HG03571 (cell line): ENCODE data around the gene MYOCOS.
"Not testable (repeated sequence)": the region's sequence is repeated elsewhere in the genome, so short reads cannot be mapped to it uniquely, and the experiment has no call there.

Experiments
- ATAC-seq: cut with Tn5 transposase; IDR thresholded peaks from one replicate; pipeline ENCODE4 v1.9.1; 2021; ENCODE audit not compliant: unreplicated experiment

Gene MYOCOS, protein sequence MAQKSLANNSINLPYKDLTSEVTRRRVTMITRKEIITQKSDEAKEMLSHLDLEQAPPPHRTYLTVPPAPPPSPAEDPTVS

DNA sequence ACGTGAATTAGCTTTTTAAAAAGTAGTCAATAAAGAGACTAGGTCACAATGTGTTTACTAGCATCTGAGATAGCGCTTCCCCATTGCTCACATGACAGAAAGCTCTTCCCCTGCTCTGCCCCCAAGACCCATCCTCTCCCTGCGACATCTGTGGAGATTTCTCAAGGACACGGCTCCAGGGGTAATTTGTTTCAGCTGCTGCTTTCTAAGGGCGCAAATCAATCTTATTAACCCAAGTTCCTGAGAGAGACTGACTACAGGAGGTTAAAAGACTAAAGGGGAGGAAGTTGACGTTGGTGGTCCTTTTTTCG, at the start of gene MYOCOS:
MYOCOS (plus strand) TSS at position 92 of the 311 bp plus-strand sequence. CDS start 1,641 bp downstream, outside the sequence.
- no peak for ATAC-seq

DNA sequence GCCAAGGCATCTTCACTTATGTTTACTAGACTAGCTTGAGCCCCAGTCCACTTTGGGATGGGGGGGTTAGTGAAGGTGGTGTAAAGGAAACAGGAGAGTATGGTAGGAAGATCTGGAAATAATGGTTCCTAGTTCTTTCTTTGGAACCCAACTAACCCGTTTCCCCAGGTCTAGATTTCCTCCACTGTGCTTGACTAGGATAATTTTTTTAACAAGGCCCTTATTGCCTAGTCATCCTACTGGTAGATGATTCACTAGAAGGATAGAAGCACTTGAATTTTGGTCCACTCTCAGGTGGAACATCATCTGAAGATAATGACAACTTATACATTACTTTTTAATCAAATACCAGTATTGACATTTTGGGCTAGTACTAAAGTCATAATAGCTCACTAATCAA, 45.9 kb upstream of the MYOCOS start:
- ATAC-seq = no peak

DNA sequence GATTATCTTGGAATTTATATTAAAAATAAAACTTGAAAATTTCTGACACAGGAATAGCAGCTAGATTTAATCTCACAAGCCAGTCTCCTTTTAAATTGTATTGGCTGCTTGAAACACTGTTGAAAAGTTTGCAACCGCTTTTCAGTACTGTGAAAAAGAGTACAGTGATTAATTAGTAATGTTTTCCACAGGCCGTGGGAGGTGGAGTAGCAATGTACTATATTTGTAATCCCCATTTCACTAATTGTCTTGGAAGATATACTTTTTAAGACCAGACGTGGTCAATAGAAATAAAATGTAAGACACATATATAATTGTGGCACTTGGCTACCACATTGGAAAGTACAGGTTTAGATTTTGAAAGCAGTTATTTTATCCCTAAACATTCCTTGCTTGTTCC, 40.8 kb upstream of the MYOCOS start:
- ATAC-seq = no peak

DNA sequence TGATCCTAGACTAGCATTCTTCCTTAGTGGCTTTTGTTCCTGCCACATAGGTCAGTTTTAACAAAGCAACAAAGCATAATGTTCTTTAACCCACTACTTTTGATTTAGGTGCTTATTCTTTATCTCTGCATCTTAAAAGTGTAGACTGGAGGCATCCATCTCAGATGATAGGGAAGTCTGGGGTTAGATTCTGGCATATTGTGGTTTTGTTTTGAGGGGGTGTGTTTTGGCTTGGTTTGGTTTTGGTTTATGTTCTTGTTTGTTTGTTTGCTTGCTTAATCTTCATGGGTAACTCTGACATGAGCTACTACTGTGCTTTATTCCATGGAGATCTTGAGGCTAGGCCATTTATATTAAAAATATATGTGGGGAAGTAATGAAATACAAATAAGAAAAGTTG, 40.3 kb upstream of the MYOCOS start:
- ATAC-seq = no peak

DNA sequence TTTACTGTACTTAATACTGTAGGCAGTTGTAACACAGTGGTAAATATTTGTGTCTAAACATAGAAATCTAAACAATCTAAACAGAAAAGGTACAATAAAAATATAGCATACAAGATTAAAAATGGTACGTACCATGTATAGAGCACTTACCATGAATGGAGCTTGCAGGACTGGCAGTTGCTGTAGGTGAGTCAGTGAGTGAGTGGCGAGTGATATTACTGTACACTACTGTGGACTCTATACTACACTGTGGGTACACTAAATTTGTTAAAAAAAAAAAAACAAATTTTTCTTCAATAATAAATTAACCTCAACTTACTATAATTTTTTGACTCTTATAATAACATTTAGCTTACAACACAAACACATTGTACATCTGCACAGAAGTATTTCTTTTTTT, 39.5 kb upstream of the MYOCOS start:
- no peak for ATAC-seq

DNA sequence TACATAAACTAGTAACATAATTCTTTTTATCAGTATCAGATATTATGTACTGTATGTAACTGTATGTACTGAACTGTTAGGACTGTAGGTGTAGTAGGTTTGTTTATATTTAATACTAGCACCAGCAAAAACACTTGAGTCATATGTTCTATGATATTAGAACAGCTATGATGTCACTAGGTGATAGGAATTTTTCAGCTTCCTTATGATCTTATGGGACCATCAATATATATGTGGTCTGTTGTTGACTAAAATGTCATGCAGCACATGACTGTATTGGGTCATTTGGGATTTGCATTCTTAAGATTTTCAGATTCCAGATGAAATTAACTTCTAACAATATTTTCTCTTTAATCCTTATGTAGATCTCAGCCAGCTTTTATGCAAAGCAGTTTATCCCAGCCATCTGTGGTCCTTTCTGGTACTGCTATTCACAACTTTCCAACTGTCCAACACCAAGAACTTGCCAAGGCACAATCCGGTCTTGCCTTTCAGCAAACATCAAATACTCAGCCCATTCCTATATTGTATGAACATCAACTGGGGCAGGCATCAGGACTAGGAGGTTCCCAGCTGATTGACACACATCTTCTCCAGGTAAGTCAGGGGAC, 38.3 kb upstream of the MYOCOS start:
- ATAC-seq = no peak

DNA sequence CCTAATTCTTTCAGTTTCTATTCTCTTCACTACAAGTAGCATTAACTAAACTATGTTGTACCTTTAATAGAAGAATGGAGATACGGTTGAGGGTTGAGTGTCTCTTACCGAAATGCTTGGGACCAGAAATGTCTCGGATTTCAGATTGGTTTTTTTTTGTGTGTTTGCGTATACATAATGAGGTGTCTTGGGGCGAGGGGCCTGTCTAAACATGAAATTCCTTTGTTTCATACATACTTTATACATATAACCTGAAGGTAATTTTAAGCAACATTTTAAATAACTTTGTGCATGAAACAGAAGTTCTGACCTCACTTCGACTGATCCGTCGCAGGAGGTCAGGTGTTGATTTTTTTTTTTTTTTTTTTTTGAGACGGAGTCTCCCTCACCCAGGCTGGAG, 36.3 kb upstream of the MYOCOS start:
- no peak for ATAC-seq

DNA sequence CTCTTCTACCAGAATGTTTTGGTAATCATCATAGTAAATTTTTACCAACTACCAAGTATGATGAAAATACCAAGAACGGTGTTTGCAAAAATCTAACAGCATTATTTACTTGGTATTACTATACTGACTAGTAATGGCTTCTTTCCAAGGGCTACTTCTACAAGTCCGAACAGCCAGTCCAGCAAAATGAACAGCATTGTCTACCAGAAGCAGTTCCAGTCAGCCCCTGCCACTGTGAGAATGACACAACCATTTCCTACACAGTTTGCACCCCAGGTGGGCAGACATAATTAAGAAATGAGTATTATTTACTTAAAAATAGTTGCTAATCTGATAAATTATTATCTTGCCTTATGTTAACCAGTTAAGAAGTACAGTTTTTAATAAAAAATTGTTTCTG, 33.8 kb upstream of the MYOCOS start:
- ATAC-seq = no peak

DNA sequence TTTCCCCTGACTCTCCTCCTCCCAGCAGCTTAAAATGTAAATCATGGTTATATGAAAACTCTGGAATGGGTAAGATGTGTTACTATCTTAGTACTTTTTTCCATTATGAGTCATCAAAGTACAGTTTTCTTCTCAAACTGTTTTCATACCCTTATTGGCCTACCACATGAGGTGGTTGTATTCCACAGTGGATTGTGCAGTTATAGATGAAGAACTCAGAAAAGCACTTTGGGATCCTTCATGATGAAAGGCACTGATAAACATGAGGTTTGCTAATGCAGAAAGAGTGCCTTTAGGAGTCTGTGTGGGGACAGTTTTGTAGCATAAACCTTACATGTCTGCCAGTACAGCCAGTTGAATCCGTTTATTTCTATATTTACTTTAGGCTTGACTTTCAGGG, 32.0 kb upstream of the MYOCOS start:
- no peak for ATAC-seq

DNA sequence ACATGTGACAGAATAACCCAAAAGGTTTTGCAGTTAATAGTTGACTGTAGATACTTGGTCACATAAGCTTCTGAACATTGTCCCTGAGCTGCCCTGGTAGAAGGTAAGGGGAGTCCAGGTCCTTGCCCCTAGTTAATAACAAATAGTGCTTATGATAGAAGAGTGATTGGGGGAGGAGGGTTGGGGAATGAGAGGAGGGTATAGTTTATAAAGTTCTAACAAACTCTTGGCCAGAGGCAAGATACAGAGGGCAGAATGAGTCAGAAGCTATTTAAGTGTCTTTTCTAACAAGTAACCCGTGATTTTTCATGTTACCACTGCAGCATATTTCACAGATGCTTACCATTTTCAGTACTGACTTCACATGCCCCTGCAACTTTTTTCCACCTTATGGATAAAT, 26.7 kb upstream of the MYOCOS start:
- no peak for ATAC-seq

DNA sequence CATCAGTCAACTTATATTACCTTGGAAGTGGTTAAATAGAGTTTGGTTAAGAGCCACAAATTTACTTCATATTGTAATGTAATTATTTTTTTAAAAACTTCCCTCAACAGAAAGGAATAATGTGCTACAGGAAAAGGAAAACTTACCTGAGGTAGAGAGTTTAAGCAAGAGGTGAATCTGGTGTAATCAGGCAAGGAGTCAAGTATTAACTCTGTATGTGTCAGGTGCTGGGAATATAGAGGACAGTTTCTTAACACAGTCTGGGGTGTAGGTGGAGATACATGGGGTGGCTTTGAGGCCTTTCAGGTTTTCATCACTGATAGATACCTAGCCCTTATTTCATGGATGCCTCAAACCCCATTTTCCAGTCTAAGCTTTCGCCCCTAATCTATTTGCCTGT, 25.9 kb upstream of the MYOCOS start:
- no peak for ATAC-seq

DNA sequence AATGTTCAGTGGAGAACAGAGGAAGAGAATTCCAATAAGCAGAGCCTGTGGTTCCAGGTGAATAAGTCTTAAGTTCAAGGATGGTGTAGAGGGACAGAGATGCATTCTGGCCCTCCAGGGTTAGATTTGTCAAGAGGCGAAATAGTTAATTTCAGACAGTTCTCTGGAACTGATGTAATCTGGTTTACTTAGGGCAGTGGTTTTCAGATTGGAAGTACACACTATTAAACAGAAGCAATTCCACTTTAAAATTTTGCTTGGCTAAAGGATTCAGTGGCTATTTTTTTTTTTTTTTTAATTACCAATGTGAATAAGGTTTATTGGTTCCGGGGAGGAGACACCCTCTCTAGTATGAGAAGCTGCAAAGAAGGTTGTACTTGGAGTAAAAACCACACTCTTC, 25.3 kb upstream of the MYOCOS start:
- ATAC-seq = no peak

DNA sequence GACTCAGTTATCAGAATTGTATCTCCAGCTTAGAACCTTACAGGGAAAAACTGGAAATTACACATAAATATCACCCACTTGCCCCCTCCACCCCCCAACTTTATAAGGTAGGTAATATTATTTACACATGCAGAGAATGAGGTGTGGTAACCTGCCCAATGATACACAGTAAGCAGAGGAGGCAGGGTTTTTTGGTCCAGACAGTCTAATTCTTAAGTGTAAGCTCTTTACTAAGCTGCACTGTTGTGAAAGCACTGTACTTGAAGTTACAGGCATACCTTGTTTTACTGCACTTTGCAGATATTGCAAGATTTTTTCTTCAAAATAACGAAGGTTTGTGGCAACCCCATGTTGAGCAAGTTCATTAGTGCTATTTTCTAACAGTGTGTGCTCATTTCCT, 24.8 kb upstream of the MYOCOS start:
- no peak for ATAC-seq

DNA sequence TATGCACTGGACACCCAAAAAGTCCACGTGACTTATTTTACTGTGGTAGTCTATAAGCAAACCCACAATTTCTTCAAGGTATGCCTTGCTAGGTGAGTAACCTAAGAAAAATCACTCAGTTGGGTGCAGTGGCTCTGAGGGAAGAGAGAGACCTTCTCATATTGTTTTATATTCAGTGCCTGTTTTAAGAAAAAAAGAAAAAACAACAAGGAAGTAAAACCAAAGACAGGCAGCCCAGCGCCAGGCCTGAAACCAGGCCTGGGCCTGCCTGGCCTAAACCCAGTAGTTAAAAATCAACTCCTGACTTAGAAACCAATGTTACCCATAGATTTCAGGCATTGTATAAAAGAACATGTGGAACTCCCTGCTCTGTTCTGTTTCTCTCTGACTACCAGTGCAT, 21.7 kb upstream of the MYOCOS start:
- peak; percentile 65 for ATAC-seq

DNA sequence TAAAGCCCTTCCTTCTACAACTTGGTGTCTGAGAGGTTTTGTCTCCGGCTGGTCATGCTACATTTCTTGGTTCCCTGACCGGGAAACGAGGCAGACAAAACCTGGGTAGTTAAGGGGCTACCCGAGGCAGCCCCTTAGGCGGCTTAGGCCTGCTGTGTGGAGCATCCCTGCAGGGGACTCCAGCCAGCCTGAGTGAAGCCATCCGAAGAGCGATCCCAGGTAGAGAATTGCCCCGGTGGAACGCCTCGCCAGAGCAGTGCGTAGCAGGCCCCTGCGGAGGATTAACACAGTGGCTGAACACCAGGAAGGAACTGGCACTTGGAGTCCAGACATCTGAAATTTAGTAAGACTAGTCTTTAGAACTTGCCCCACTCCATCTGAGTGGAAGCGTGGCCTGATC, 21.2 kb upstream of the MYOCOS start:
- no peak for ATAC-seq

DNA sequence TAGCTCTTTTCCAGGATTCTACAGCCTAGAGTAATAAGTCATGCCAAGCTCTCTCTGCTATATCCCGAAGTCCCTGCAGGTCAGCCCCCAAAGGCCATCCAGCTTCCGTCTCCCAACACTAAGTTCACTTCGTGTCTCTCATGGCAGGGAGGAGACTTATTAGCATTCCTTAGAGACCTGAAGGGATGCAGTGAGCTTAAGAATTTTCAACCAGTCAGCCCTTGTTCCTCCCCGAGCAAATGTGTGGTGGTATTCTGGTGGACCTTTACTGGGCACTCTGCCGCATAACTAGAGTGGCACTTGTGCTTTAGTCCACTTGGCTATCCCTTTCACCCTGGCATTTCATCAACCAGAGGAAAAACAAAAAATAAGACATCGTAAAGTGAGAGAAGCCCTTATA, 19.0 kb upstream of the MYOCOS start:
- ATAC-seq = not testable (repeated sequence)

DNA sequence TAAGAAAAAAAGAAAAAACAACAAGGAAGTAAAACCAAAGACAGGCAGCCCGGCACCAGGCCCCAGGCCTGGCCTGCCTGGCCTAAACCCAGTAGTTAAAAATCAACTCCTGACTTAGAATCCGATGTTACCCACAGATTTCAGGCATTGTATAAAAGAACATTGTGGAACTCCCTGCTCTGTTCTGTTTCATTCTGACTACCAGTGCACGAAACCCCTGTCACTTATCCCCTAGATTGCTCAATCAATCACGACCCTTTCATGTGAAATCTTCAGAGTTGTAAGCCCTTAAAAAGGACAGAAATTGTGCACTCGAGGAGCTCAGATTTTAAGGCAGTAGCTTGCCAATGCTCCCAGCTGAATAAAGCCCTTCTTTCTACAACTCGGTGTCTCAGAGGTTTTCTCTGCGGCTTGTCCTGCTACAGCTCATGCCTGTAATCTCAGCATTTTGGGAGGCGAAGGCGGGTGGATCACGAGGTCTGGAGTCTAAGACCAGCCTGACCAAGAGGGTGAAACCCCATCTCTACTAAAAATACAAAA, 15.6 kb upstream of the MYOCOS start:
- peak; percentile 66 for ATAC-seq

DNA sequence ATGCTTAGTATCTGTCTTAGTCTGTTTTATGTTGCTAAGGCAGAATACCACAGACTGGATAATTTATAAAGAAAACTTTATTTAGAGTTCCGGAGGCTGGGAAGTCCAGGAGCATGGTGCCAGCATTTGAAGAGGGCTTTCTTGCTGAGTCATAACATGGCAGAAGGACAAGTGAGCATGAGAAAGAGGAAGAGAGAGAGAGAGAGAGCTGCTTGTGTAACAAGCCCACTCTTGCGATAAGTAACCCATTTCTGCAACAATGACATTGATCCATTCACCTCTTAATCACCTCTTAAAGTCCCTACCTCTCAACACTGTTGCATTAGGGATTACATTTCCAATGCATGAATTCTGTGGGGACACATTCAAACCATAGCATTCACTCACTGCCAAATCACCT, 11.7 kb upstream of the MYOCOS start:
- peak; percentile 59 for ATAC-seq

DNA sequence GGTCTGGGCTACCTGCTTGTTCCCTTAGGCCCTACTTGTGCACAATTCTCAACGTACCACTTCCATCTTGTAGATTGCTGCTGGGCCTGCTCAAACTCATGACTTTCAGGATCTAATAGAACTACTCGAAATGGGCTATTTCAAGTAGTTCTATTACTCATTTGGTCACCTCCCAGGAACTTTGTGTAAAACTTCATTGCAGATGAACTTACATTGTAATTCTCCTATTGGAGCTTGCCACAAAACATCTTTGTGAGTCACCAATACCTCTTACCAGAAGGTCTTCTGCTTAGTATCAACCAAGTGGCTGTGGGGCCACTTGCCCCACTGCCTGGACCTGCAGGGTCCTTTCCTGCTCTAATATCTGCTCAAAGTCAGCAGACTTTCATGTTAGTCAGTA, 10.7 kb upstream of the MYOCOS start:
- ATAC-seq = no peak

DNA sequence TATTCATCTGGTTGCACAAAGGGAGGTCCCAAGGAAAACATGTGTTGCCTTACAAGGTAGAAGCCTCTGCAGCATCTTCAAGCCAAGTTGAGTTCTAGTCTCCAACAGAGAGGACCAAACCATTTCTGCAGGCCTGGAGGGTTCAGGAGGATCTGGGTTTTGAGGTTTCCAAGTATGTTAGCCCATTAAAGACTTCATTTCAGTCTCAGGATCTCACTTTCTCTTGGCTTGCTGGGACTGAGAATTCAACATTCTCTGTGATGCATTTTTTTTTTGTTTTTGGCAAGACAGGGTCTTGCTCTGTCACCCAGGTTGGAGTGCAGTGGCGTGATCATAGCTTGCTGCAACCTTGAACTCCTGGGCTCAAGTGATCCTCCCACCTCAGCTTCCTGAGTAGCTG, 8.8 kb upstream of the MYOCOS start:
- ATAC-seq = no peak

DNA sequence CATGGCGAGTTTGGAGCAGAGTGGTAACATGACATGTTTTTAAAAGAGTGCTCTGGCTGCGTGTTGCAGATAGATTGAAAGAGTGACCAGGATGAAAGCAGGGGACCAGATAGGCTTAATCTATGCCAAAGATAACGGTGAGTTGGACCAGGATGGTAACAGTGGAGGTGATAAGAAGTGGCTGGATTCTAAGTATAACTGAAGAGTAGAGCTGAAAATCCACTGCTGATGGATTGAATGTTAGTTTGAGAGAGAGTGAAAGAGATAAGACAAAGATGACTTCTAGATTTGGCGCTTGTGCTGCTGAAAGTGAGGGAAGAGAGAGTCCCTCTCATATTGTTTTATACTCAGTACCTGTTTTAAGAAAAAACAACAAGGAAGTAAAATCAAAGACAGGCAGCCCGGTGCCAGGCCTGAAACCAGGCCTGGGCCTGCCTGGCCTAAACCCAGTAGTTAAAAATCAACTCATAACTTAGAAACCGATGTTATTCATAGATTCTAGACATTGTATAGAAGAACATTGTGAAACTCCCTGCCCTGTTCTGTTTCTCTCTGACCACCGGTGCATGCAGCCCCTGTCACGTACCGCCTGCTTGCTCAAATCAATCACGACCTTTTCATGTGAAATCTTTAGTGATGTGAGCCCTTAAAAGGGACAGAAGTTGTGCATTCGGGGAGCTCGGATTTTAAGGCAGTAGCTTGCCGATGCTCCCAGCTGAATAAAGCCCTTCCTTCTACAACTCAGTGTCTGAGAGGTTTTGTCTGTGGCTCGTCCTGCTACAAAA, 6.7 kb upstream of the MYOCOS start:
- ATAC-seq = not testable (repeated sequence)

DNA sequence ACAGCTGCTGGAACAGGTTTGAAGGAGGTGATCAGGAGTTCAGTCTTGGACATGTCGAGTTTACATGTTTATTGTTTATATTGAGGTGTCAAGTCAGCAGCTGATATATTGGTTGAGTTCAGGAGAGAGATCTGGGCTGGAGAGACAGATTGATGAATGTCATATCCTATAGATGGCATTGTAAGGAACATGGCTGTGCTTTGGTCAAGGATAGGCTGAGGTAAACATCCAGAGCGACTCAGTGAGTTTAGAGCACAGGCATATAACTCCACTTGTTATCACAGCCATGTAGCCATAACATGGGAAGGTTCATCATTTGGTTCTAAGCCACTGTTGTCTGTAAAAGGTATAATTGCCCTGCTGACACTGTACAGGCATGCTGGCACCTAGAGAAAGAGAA, 5.5 kb upstream of the MYOCOS start:
- no peak for ATAC-seq
